ENCODE results near the gene SRP14.

GRCh38 chr15:40002295-40002694 lies 36.7 kb downstream of the SRP14 start:
- TF ChIP-seq ZBTB7A (IDR thresholded peaks at IDR 0.05; ENCODE audit: borderline replicate concordance, control insufficient read depth, low read depth, low read length), result no peak
- no peak for TF ChIP-seq ZNF274 (IDR thresholded peaks at IDR 0.05; ENCODE audit: borderline replicate concordance, low read depth, low read length)
- no peak for TF ChIP-seq MAFF (IDR thresholded peaks at IDR 0.05; ENCODE audit: low read length)
- no peak for TF ChIP-seq TBL1XR1 (IDR thresholded peaks at IDR 0.05; ENCODE audit: low read length in 2 of 2)
- no peak for TF ChIP-seq POLR2AphosphoS5 (IDR thresholded peaks at IDR 0.05; ENCODE audit: control insufficient read depth, insufficient read depth, low read depth, low read length)
- no peak for TF ChIP-seq MAX (CRISPR knock-in tag; IDR thresholded peaks at IDR 0.05)
- TF ChIP-seq CTCF (IDR thresholded peaks at IDR 0.05 in 2 of 3, conservative IDR thresholded peaks at IDR 0.05 in 1 of 3; ENCODE audit: insufficient read depth in 2 of 3, low read depth in 1 of 3, low read length in 3 of 3), result no peak
- no peak for TF ChIP-seq RFX5 (IDR thresholded peaks at IDR 0.05; ENCODE audit: low read depth, low read length)

Measured in K562 (cell line).